Measurements from ENCODE around the gene SEMA6A.

The SEMA6A gene

DNA sequence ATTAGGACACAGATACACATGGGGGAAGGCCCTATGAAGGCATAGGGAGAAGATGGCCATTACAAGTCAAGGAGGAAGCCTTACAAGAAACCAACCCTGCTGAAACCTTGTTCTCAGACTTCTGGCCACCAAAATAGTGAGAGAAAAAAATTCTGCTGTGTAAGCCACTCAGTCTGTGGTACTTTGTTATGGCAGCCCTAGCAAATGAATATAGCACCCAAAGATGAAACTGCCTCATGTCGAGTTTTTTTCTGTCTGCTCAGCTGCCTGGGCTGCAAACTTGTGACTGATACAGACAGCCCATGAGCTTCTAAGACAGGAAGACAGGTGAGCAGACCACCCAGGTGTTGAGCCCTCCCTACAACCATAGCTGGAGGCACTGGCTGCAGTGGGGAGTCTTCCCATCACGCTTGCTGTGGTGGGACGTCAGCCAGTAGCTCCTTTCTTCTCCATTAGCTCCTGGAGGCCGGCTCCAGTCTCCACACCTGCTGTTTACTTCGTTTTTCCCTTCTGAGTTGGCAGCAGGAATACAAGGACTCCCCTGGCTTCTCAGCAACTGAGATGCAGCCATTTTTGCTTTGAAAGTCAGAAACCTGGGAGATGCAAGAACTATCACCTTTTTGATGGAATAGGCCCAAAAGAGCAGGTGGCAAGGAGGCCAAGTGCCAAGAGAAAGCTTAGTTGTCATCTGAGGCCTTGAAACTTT, 164.9 kb downstream of the SEMA6A start:
- no peak for DNase-seq (ENCODE audit: low read depth, low spot score)

DNA sequence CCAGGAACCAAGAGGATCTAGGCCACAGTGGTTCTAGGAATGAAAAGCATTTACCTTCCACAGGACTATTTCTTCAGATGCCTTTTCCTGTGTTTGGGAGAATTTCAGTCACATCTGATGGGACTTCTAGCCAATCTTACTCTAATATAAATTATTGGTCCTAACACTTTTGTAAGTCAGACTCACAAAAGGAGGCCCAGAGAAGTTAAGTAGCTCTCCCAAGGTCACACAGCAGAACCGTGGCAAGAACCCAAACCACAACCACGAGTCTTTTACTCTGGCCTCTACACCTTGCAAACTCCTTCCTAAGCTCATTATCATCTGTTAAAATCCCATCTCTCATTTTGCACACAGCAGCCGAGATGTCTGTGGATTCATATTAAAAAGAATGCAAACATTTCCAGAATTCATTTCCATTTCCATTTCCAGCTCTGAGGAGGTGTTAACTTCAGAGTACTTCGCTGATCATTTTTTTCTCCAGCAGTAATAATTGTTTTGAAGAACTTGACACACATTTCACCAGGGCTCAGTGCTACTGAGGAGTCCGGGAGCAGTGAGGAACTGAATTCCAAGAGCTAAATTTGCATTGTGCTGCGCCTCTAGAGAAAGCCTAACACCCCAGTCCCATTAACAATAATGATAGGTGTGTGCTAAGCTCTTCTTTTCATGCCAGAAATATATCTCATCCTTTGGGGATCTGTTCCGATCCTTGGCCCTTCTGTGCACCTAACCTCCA, 168.1 kb downstream of the SEMA6A start:
- DNase-seq (ENCODE audit: low read depth, low spot score) = no peak

DNA sequence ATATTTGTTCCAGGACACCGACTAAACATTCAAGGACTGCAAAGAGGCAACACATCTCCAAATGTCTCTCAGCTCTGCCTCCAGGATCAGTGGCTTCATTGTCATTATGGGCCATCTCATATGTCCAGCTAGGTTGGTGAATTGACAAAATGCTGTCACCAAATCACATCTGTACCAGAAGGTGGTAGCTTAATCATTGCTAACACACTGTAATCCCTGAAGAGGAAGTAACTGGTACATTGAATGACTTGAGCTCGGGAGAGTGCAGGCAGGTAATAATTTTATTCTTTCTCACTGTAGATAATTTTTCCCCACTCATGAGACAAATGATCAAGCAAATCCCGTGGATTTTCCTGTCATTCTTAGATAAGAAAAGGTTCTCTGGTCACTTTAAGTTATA, 169.8 kb downstream of the SEMA6A start:
- no peak for DNase-seq (ENCODE audit: low read depth, low spot score)

DNA sequence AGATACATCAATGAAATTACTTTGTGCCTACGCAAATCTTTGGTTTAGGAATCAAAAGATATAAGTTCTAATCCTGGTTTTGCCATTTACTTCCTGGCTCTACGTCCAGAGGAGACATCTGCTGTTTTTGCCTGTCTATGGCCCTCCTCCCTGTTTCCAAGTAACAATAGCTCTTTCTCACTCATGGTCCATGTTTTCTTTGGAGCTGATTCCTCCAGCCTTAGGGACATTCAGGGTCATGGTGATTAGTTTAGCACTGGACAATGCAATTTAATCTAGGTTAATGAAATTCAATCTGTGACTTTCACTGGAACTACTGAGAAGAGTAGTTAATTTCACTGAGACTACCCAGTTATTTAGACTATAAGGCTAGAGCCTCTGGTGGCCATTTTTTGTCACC, 170.6 kb downstream of the SEMA6A start:
- no peak for DNase-seq (ENCODE audit: low read depth, low spot score)

DNA sequence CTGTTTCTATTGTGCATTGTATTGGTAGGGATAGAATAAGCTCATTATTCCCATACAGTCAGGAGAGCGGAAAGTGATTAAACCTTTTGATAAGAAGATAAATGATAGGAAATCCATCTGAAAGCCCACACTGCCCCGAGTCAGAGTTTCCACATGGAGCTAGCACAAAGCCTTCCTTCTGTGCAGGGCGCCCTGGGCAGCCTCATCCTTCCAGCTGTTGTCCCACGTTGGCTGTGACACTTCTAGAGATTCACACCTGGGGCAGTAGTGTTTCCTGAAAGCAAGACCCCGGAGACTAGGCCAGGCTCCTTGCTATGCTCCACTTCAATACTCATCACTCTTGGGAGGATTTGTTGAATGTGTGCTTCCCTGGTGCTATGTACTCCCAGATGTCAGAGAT, 172.4 kb downstream of the SEMA6A start:
- no peak for DNase-seq (ENCODE audit: low read depth, low spot score)

DNA sequence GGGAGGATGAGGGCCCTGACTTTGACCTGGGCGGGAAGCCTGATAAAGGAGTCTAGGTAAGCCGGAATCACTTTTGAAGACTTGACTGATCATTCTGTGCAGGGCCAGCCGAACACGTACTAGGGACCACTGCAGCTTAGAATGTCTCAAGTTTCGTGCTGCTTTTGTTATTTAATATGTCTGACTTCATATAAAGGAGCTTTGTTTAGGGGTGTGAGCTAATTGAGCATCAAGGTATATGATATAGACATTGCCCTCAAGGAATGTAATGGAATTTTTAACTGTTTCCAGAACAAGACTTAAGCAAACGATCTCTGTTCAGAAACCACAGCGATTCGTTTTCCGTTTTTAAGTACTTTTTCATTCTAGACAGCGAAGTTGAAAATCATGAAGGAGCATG, 173.0 kb downstream of the SEMA6A start:
- no peak for DNase-seq (ENCODE audit: low read depth, low spot score)

DNA sequence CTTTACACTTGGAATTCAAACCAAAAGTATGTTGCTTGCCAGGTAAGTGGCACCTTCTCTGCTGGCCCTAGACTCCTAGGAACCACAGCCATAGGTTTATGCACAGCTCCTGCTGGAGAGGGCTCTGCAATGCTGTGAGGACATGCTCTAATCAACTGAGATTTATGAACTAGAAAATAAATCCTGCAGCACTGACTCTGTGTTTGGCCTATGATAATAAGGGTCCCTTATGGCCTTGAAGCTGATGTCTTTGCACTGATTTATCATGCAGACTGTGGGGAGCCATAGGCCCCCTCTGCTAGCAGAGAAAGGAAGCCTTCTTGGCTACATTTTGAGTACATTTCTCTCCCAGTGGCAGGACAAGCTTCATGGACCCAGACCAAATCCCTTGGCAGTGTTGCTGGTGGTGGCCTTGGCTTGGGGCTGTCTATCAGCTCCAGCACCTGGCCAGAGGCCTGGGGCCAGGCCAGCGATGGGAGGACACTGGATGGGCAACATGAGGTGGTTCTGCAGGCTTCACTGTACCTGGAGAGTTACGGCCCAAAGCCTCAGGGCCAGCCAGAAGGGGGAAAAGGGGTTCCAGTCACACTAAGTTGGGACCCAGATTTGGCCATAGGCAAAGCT, 178.0 kb downstream of the SEMA6A start:
- no peak for DNase-seq (ENCODE audit: low read depth, low spot score)

DNA sequence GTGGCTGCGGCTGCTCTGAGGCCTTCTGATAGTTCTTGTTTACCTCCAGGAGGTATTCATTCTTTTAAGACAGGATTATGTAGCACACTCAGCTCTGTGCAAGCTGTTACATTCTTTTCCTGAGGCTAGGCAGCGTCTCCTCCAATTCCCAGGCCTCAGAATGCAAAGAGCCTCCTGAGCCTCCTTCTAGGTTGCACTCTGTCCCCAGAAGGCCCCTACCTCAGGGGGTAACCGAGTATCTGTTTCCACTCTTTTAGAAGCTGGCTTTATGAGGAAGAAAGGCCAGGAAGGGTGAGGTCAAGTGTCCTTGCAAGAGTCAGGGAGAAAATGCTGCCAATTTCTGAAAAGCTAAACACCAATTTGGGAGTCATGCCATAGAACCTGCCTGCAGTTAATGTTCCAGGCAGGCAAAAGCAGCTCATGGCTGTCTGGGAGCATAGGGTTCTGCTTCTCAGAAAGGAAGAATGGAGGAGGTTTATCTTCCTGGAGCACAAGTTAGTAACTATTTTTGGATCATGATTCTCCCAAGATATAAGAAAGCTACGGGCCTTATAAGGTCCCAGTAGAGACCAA, 178.9 kb downstream of the SEMA6A start:
- DNase-seq (ENCODE audit: low read depth, low spot score) = no peak

DNA sequence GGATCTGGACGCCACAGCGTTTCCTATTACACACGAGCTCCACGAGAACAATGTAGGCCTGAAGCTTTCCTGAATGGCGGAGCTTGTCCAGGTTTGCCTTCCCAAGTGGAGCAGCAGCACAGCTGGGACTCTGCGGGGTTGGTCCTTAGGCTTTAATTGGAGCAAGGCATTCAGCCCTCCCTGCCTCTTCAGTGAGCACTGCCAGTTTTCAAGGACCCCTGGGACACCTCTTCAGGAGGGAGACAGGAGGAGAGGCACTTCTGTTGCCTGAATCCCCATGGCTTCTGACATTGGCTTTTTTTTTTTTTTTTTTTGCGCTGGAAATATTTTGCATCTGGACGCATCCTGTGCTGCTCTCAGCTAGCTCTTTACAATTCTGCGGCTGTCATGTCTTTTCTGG, 179.4 kb downstream of the SEMA6A start:
- DNase-seq (ENCODE audit: low read depth, low spot score) = no peak

DNA sequence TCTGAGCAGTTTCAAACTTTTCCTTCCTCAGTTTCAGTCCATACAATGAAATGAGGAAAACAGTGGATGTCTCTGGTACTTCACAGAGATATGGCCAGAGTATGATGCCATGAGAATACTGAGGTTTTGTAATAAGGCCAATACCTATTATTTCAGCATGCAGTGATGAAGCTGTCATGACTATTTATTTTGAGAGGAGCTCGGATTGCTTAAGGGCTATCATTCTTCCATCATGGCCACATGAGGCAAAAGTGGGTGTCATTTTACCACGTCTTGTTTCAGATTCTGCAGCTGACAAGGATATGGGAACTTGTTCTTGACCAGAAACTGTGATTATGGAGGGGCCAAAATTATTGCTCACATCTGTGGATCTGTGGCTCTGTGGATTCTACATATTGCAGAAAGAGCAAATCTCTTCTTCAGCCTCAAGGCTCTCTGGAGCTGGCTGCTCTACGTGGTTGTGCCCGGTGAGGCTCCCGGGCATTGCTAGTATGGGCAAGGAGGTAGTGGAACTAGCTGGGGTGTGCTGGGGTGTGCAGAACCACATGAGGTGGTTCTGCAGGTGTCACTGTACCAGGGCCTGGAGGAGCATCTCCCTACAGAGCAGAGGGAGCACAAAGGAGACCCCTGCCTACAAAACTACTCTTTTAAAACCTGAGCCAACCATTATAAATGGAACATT, 180.3 kb downstream of the SEMA6A start:
- no peak for DNase-seq (ENCODE audit: low read depth, low spot score)
